Thyroid gland (tissue), 4 donors: ENCODE data around the gene TNFSF13.

Source experiments
- POLR2A ChIP-seq, 2 donors: fragments of 450-650 bp; IDR thresholded peaks; one replicate each; pipeline ENCODE4 v1.6.1; 2017; ENCODE audit warnings: antibody characterized with exemption in 2 of 2, mild to moderate bottlenecking in 2 of 2, moderate library complexity in 1 of 2
- TF ChIP-seq, protein P1 (sequence below), 6 experiments: fragments of 200-600 bp in 3 of 6; fragments of 450-650 bp in 3 of 6; sonication (generic) in 3 of 6; IDR thresholded peaks; one replicate each; pipeline ENCODE4 v1.5.1; 2016 to 2019; ENCODE audit warnings: antibody characterized with exemption in 6 of 6, mild to moderate bottlenecking in 2 of 6, inconsistent platforms in 1 of 6, moderate library complexity in 1 of 6

DNA sequence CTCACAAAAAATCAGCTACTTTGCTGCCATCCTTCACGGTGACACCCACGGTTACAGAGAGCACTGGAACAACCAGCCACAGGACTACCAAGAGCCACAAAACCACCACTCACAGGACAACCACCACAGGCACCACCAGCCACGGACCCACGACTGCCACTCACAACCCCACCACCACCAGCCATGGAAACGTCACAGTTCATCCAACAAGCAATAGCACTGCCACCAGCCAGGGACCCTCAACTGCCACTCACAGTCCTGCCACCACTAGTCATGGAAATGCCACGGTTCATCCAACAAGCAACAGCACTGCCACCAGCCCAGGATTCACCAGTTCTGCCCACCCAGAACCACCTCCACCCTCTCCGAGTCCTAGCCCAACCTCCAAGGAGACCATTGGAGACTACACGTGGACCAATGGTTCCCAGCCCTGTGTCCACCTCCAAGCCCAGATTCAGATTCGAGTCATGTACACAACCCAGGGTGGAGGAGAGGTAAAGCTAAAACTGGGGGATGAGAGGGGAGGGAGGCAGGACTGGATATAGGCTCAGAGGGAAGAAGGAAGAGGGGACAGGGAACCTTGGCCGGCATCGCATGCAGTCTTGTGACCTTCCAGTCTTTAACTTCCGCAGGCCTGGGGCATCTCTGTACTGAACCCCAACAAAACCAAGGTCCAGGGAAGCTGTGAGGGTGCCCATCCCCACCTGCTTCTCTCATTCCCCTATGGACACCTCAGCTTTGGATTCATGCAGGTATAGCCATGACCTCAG, 21.5 kb downstream of the TNFSF13 start:
- TF ChIP-seq, protein P1, sequence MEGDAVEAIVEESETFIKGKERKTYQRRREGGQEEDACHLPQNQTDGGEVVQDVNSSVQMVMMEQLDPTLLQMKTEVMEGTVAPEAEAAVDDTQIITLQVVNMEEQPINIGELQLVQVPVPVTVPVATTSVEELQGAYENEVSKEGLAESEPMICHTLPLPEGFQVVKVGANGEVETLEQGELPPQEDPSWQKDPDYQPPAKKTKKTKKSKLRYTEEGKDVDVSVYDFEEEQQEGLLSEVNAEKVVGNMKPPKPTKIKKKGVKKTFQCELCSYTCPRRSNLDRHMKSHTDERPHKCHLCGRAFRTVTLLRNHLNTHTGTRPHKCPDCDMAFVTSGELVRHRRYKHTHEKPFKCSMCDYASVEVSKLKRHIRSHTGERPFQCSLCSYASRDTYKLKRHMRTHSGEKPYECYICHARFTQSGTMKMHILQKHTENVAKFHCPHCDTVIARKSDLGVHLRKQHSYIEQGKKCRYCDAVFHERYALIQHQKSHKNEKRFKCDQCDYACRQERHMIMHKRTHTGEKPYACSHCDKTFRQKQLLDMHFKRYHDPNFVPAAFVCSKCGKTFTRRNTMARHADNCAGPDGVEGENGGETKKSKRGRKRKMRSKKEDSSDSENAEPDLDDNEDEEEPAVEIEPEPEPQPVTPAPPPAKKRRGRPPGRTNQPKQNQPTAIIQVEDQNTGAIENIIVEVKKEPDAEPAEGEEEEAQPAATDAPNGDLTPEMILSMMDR (IDR thresholded peaks at IDR 0.05) = no peak
- no peak for TF ChIP-seq POLR2A (IDR thresholded peaks at IDR 0.05)
